NCI-H2107 (cell line): ENCODE results near the gene CXCR2.
"Not testable (repeated sequence)": the region's sequence is repeated elsewhere in the genome, so short reads cannot be mapped to it uniquely, and the experiment has no call there.

Experiments
- DNase-seq: peaks from one replicate; lab custom pipeline; 2025; lab: John Stamatoyannopoulos, UW

Gene CXCR2

DNA sequence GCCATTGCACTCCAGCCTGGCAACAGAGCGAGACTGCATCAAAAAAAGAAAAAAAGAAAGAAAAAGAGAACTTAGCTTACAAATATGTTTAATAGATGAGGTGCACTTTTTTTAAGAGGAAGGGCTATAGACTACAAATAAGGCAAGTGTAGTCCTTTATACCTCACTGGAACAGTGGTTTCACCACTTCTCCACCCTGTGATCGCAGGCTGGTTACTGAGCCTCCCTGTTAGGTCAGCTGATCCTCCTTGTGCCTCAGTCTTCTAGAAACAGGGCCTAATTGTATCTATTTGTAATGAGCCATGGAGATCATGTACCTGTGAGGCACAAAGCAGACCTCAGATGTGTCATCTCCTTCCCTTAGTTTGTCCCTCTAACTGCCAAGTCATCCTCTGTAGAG lies 4.5 kb downstream of the CXCR2 start:
- DNase-seq, result no peak

DNA sequence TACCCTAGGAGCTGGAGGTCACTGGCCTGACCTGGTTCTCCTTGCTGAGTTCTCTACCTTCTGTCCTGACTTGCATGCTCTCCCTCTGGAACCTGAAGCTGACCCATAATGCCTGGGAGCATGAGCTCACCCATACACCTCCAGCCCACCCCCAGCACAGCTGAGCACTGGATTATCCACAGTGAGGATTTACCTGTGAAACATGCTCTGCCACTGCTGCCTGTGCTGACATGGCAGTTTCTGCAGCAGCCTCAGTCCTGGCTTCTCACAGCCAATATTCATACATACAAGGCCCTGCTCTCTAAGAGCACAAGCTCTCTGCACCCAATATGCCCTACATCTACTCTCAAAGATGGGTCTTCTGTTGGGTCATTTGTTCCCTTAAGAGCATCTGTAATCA lies 5.0 kb downstream of the CXCR2 start:
- no peak for DNase-seq

DNA sequence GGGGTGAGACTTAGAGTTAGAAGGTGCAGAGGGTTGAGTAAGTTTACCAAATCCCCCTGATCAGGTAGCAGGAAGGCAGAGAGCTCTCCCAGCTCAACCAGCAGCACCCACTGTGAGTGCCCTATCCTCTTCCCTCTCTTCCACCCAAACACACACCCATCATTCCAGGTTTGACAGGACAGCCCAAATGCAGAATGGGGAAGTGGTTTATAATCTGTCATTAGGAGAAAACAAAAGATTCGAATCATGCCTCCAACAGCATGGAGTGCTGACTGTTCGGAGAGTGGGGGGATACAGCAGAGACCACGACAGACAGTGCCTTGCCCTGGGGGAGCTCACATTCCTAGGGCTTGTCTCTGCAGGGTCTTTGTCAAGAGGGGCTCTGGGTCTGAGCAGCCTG lies 11.7 kb downstream of the CXCR2 start:
- DNase-seq, result no peak

DNA sequence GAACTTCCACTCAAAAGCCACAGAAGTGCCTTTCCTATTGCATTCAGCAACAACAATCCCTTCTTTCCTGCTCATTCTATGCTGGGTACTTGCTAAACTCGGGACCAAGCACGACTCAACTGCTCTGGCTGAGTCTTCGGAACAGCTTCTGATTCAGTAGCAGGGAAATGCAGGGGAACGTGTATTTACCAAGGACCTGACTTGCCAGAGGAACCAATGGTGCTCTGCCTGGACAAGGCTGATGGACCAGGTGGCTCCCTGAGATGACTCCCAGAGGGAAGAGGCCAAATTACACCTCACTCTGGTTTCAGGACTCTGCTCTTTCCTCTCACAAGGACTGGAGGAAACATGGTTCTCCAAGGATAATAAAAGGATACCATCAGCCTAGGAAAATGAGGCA lies 12.2 kb downstream of the CXCR2 start:
- no peak for DNase-seq

DNA sequence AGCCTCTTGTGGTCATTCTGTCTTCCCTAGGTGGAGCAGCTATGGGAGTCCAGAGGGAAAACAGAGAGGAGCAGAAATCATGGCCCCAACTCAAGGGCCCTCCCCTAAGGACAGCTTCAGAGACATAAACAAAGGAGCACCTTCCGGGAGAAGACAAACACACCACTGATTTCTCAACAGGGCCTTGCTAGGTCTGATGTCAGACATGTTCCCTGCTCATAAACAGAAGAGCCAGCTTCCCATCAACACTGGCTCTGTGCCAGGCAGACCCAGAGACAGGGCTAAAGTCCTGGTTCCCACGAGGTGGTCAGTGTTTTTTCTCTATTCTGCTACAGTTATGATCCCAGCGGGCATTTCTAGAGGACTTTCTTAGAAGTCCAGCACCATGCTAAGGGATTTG lies 19.3 kb downstream of the CXCR2 start:
- DNase-seq, result no peak

DNA sequence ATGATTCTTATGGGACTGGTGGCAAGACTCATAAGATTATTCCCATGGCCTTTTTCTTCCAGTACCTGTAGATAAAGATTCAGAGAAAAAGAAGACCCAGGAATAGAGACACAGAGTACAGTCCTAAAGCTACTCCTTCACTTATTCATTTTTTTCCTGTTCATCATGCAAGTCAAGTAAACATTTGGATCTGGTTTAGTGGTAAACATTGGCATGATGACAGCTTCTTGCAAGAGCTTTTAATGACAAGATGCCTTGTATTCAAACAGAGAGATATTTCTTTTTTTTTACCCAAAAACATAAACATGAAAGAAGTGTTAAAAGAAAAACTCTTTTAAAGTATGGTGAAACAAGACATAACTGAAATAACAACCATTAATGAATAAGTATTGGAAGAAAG lies 20.2 kb downstream of the CXCR2 start:
- DNase-seq, result no peak

DNA sequence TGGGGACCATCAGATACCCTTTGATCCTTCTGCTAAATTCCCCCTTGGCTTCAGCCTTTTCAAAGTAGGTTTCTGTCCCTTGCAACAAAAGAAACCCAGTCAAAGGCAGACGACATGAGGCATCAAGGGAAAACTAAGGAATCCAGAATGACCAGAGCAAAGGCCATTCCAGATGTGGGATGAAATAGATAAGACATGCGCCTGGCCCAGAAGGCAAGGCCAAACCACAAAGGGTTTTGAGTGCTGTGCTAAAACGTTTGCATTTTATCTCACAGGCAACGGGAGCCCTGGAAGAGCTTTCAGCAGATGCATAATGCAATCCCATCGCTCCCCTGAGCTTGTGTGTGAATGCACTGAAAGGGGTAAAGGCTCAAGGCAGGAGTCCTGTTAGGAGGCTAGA lies 23.3 kb downstream of the CXCR2 start:
- DNase-seq, result no peak

DNA sequence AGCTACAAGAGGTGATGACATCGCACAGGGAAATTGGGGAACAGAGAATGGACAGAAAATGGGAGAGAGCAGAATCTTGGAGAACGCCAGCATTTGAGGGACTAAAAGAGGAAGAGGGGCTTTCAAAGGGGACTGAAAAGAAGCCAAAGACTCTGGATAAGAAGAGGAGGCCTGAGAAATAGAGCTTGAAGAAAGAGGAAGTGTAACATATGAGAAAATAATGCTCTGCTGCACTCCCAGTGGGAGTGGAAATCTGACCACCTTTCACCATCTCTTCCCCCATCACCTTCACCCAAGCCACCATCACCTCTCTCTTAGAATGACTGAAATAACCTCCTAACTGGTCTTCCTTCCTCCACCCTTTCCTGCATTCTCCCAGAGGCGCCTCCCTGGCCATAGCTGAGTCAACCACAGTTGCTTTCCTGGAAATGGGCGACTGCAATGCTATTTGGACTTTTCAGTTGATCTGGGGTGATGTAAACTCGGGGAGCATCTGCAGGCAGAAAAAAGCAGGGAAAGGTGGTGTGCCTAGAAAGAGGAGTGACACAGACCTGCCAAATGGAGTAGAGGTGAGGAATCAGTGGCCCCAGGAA lies 24.1 kb downstream of the CXCR2 start:
- DNase-seq, result no peak

DNA sequence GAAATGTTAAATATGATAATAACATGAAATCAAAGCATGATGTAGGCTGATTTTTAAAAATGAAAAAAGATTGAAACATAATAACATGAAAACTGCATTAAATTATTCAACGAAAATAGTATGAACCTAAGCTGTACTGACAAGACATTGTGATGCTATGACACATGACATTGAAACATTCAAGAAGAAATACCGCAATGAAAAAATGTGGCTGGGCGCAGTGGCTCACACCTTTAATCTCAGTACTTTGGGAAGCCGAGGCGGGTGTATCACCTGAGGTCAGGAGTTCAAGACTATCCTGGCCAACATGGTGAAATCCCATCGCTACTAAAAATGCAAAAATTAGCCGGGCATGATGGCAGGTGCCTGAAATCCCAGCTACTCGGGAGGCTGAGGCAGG lies 26.3 kb downstream of the CXCR2 start:
- DNase-seq, result no peak

DNA sequence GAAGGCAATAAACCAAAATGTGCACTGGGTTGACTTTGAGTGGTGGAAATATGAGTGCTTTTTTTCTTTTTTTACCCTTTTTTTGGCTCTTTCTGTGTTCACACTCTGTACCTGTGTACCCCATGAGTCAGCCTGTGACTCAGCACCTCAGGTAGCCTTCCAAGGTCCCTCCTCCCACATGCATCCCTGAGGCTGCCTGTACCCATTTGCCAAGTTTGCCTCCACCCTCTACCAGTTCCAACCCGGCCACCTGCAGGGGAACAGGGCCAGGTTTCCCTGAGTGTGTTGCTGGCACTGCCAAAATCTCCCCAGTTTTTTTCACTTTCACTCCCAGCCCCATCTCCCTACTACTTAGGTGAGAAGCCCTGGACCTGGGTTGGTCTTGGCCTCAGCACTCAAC lies 26.9 kb downstream of the CXCR2 start:
- DNase-seq, result no peak

DNA sequence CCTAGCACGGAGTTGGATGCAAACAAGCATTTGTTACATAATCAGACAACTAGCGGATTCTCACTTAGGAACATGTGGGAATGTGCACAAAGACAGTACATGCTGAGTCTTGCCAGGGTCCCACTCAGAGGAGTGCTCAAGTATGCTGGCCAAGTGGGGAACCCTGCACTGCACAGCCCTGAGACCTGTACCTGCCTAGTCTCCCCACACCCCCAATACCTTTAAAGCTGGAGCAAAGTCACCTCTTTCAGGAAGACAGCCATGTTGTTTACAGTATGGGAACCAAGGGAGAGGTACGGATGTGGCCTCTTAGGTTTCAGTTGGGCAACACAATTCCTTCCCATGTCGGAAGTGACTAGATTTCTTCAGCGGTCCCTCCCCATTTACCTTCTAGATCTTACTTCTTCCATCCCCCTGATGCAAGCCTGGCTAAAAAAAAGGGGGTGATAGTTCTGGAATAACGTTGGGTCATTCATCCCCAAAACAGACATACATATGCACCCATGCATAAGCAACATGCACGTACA lies 30.2 kb downstream of the CXCR2 start:
- DNase-seq, result no peak

DNA sequence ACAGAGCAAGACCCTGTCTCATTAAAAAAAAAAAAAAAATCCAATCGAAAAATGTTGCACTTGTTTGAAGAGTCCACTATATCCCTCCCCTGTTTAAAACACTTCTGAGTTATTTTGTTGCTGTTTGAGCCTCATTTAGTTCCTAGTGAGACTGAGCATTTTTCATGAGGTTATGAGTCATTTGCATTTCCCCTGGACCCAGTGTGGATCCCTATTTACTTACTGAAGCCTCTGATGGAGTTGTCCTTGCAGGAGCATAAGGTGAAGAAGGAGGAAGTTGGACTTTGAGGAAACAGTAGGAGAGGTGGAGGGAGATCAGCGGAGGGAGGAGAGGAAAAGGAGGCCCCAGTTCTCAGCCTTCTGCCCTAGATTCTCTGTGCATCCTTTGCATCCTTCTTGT lies 35.8 kb downstream of the CXCR2 start:
- no peak for DNase-seq

DNA sequence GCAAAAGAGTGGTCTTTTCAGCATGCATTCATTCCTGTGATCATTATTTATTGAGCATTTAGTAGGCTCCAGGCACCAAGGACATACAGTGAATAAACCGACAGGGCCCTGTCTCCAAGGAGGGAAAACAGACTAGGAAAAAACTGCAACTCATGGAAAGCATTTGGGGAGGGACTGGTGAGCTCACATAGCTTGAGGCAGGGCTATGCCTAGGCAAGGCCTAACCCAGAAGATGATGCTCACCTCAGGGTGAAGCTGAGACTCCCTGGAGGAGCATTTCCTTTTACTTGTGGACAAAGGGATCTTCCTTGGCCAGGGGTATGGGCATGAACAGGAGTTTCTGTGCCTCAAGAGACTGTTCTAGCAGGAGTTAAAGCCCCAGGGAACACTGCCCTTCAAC lies 37.0 kb downstream of the CXCR2 start:
- no peak for DNase-seq

DNA sequence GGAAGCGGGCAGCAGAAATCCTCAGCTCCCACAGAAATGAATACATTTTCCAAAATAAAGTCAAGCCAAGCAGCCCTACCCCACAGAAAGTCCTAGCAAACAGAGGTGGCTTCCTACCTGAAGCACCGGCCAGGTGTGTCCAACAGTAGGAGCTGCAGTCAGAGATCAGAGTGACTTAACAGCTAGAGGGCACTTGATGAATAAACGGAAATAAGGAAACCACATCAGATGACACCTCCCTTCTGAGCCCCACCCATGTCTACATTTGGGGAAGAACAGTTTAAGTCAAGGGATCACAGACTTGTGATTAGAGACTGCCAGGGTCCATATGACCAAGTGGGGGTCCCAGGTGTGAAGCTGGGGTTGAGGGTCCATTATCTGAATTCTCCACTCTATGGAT lies 41.0 kb downstream of the CXCR2 start, which contains the start of gene CXCR1:
Gene CXCR1 (minus strand): TSS at position 172 of the 400 bp plus-strand sequence. CDS start 1,751 bp downstream, outside the sequence.
- no peak for DNase-seq

DNA sequence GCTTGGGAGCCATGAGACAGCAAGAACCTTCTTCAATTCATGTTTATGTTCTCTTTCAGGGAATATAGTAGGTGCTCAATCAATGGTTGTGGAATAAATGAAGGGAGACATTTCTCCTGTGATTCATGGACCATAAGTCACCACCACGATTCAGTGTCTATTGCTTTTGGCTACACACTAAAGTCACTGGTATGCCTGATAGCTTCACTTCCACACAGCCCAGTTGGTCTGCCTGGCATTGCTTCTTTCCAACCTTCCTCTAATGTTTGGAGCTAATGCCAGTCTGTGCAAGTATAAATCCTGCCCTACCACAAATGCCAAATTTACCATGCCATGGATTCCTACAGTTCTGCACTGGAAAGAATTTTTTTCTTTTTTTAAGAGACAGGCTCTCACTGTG lies 42.2 kb downstream of the CXCR2 start:
- no peak for DNase-seq

DNA sequence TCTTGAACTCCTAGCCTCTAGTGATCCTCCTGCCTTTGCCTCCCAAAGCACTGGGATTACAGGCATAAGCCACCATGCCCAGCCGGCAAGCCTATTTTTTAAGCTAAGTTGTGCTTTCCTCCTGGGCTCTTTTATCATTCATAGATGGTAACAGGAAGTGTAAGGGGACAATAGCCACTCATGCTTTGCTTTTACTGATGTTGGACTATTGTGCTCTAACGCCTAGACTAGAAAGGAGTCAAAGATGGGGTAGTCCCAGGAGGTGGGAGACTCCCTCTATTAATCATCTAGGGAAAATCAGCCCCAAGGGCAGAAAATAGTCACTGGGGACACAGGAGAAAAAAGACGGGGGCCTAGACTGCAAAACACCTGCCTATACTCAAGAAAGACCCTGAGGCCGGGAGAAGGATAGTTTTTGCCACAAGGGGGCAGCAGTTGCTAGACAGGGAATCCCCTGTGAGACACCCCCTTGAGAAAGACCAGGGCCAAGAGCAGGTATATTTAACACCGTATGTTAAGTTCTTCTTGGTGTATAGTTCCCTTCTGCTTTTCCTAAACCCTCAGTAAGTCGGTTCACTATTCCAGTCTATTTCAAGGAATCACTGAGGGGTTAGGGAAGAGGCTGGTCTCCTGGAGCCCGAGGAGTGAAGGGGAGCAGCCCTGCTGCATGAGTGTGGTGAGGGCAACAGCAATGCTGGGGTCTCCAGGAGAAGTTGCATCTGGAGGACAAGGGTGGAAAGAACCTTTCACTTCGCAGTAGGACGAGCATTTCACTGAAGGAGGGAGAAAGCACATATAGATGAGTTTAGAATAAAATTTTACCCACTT lies 43.0 kb downstream of the CXCR2 start:
- no peak for DNase-seq

DNA sequence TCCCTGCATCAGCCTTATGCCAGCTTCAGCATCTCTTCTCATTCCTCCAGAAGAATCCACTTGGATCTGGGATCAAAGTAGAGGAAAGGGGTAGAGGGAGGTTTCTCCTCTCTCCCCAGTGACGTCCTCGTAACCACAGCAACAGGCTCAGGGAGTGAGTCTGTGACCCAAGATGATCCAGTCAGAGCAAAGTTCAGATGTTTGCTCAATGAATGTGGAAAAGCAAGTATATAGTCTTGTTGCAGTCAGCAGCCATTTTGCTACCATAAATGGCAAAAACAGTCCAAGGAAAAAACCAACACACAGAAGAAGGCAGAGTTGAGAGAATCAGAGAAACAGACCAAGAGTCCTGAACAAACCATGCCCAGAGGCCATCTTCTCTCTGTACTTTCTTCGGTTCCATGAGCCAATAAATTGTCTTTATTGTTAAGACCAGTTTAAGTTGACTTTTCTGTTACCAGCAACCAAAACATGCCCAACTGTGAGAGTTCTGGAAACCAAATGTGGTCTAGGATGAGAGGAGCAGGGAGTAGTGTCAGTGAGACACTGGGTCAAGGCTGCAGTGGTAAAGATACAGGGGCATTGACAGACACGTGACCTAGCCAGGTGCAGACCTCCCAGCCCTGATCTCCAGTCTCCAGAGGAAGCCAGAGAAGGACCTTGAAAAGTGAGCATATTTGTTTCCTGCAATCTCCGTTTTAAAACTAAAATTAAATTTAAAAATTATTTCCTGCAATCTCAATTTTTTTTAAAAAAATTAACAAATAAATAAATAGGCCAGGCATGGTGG lies 44.1 kb downstream of the CXCR2 start:
- no peak for DNase-seq

DNA sequence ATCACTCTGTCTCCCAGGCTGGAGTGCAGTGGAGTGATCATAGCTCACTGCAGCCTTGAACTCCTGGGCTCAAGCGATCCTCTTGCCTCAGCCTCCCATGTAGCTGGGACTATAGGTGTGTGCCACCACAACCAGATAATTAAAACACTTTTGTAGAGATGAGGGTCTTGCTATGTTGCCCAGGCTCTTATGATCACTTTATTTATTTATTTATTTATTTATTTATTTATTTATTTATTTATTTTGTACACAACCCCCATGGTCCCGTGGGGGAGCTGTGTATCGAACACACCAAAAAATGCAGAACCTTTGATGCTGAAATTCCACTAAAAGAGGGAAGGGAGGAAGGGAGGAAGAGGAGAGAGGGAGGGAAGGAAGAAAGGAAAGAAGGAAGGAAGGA lies 45.9 kb downstream of the CXCR2 start:
- DNase-seq, result not testable (repeated sequence)

DNA sequence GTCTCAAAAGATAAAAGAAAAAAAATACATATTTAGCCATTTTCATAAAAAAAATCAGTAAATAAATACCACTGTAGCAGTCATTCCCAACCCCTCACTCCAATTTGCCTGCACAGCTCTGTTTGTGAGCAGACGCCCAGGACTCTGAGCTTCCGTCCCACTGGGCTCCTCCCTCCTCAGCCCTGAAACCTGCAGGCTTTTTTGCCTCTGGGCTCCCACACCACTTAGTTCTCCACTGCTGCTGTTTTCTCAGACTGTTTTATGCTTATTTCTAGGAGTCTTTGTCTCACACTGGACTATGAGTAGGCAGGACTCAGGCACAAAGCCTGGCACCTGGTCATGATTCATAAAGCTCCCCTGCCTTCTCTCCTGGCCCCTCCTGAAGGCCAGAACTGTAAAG lies 47.0 kb downstream of the CXCR2 start:
- no peak for DNase-seq

DNA sequence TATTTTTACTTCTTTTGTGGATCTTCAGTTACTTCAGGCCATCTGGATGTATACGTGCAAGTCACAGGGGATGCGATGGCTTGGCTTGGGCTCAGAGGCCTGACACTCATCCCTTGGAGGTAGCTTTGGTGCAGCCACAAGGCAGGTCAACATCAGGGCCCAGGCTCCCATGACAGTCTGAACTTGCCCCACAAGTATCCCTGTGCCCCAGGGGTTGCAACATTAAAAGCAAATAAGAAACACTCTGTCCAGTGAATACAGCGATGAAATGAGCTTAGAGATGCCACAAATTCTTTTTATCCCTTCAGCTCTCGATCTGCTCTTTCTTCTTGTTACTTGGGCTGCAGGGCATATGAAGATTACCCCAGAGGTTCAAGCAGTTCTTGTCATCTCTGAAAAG lies 54.0 kb downstream of the CXCR2 start:
- no peak for DNase-seq

DNA sequence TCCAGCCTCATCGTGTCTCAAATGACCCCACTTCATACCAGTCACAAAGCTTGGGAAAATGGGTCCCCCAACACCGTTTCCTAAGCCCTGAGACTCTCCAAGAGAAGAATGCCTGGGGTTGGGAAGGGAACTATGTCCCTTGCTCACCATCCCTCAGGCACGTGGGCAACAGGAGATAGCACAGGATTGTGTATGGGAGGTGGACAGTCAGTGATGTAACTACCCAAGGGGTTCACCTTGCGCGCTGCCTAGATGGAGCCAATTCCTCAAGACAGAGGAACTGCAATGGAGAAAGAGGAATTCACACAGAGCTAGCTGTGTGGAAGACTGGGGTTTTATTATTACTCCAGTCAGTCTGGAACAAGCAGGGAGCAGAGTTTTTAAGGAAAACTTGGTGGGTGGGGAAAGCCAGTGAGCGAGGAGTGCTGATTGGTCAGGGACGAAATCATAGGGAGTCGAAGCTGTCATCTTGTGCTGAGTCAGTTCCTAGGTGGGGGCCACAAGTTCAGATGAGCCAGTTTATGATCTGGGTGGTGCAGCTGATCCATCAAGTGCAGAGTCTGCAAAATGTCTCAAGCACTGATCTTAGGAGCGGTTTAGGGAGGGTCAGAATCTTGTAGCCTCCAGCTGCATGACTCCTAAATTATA lies 54.8 kb downstream of the CXCR2 start:
- DNase-seq, result no peak

DNA sequence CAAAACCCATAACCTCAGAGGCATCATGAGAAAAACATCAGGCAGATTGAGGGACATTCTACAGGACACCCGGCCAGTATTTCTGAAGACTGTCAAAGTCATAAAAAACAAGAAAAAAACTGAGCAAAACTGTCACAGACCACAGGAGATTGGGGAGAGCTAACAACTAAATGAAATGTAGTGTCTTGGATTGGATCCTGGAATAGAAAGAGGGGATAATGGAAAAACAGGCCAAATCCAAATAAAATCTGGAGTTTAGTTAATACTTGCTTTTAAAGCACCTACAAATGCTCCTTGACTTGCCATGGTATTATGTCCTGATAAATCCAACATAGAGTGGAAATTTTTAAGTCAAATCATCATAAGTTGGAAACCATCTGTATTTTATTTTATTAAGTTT lies 58.5 kb downstream of the CXCR2 start:
- DNase-seq, result no peak
